GM19455 (cell line): ENCODE results near the gene OR2K2.
"Not testable (repeated sequence)": the region's sequence is repeated elsewhere in the genome, so short reads cannot be mapped to it uniquely, and the experiment has no call there.

ENCODE experiments used
- ATAC-seq: cut with Tn5 transposase; IDR thresholded peaks from one replicate; pipeline ENCODE4 v1.9.1; 2021; ENCODE audit not compliant: unreplicated experiment

Gene OR2K2, protein sequence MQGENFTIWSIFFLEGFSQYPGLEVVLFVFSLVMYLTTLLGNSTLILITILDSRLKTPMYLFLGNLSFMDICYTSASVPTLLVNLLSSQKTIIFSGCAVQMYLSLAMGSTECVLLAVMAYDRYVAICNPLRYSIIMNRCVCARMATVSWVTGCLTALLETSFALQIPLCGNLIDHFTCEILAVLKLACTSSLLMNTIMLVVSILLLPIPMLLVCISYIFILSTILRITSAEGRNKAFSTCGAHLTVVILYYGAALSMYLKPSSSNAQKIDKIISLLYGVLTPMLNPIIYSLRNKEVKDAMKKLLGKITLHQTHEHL

GRCh38 chr9:111330124-111330523, at the start of gene OR2K2:
Gene OR2K2, minus strand, starts transcription at chr9:111330224. Its CDS starts 1,791 bp downstream, at chr9:111328433.
- ATAC-seq, result no peak

DNA sequence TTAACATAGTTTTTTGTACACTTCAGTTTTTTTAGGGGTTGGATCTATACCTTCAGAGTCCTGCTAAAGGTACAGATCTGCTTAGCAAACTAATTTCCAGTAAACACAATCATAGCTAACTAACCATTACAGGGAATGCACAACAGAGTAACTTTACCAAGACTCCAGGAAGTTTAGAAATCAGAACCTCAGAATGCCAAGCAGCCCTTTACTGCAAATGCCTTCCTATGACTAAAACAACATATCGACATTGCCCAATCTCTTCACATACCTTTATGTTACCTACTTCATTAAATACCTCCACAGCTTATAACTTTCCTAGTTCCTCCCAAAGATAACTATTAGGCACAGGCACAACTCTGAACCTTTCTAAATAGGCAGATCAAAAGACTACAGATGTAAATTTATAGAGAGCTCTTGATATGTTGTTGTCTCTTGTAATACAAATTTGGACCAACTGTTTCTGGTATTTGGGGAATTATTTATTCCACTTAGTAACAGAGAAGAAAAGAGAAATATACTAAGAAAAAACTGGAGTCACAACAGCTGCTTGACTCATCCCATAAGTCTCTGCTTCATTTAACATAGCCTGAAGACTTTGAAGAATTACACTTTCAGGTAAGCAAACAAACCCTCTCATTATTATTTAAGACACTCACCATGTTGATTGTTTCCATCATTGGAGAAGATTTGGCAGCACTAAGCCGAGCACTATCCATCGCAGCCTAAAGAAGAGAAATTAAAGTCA, 46.0 kb upstream of the OR2K2 start:
- ATAC-seq, result no peak

- ATAC-seq, result no peak
These were observed 45.0 kb upstream of the OR2K2 start for GRCh38 chr9:111375062-111375461.

DNA sequence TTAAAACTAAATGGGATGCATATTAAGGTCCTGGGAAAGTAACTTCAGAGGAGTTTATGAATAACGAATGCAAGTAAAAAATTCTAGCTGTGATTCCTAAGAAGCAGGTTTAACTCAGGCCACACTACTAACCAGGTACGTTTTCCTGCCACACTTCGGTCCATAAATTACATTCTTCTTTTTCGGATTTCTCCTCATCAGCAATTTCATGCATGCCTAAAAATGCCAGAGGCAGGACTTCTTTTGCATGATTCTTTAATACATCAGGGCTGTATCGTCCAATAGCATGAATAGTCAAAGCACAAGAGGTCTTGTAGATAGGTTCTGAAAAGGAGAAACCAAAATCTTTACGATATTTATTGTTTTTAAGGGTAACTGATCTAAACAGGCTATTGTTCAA, 42.3 kb upstream of the OR2K2 start:
- no peak for ATAC-seq

DNA sequence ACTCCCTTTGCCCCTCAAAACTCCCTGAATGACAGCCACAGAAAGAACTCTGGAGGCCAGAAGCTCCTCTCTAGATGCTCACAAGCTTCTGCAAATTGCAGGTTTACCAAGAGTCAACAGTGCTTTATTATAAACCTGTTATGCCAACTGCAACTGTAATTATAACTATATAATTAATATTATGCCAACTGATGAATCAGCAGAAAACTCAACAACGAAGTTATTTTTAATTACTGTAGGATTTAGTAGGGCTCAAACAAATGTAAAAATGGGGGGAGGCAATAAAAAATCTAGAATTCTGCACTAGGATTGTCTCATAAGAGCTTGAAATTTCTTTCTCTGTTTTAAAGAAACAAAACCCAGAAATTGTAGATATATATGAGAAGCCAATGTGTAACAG, 37.0 kb upstream of the OR2K2 start:
- ATAC-seq, result no peak

- ATAC-seq, result no peak
These were observed 32.5 kb upstream of the OR2K2 start for GRCh38 chr9:111362526-111362925.

- no peak for ATAC-seq
These were observed 30.9 kb upstream of the OR2K2 start for GRCh38 chr9:111360881-111361280.

GRCh38 chr9:111356481-111357244, 26.6 kb upstream of the OR2K2 start:
- ATAC-seq, result no peak

- no peak for ATAC-seq
These were observed 22.5 kb upstream of the OR2K2 start for GRCh38 chr9:111352545-111352944.

- ATAC-seq, result no peak
These were observed 20.5 kb upstream of the OR2K2 start for GRCh38 chr9:111350556-111350955.

GRCh38 chr9:111349766-111350165, 19.7 kb upstream of the OR2K2 start:
- ATAC-seq, result no peak

DNA sequence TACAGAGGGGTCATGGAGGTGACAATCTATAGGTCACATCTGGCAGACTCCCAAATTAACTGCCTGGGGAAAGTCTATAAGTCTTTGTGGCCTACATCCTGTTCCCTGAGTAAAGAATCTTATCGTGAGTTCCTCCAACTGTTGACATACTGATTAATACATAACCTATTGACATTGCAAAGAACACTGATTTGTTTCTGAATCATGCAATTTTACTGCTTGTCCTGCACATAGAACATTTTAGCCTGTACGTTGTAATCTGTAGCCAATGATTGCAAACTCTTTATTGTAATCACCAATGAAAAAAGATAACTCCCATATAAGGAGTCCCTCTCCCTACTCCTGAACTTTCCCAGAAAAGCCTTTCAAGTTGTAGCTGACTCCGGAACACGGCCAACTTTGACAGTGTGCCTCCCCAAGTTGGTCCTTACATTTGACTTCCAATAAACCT, 18.8 kb upstream of the OR2K2 start:
- no peak for ATAC-seq

GRCh38 chr9:111334318-111334863, 4.4 kb upstream of the OR2K2 start:
- not testable (repeated sequence) for ATAC-seq

DNA sequence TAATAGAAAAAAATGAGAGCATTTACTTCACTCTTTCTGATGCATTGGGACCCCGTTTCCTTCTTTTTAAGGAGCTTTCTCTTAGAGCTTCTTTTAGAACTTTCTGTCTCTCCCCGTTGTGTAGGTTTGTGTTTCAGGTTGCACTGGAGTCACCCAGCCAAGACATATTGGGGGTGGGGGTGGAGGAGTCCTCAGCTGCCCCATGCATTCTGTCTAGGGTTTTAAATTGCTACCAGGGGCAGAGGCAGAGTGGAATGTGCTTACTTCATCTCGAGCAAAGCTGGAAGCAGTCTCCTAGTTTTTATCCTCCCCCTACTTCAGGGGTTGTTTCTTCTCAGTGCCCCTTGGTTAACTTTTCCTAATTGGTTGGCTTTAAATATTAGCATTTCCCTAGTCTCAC, 9.4 kb downstream of the OR2K2 start:
- no peak for ATAC-seq

DNA sequence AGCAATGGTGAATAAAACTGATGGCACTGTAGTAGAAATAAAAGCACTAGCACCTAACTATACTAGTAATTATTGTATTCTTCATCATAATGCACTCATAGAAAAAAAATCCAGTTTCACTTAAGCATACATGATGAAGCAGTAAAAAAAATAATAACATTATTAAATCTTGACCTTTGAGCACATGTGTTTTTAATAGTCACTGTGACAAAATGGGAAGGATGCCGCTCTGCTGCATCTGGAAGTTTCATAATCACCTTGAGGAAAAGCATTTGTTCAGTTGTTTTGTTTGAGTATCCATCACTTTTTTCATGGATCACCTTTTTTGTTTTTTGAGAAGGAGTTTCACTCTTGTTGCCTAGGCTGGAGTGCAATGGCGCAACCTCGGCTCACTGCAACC, 13.2 kb downstream of the OR2K2 start:
- ATAC-seq, result no peak

GRCh38 chr9:111305914-111306313, 24.1 kb downstream of the OR2K2 start:
- no peak for ATAC-seq

- not testable (repeated sequence) for ATAC-seq
These were observed 26.0 kb downstream of the OR2K2 start for GRCh38 chr9:111304000-111304399.

- no peak for ATAC-seq
These were observed 28.8 kb downstream of the OR2K2 start for GRCh38 chr9:111301195-111301594.

- no peak for ATAC-seq
These were observed 29.8 kb downstream of the OR2K2 start for GRCh38 chr9:111300140-111300735.

DNA sequence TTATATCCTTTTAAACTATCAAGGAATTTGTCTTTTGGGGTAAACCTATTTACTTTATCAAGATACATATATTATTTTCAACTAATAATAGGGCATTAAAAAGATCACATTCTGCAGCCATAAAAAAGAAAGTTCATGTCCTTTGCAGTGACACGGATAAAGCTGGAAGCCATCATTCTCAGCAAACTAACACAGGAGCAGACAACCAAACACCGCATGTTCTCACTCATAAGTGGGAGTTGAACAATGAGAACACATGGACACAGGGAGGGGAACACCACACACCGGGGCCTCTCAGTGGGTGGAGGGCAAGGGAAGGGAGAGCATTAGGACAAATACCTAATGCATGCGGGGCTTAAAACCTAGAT, 30.4 kb downstream of the OR2K2 start:
- ATAC-seq, result peak; percentile 17
